Sigmoid colon (tissue), 7 donors: Measurements from ENCODE around the gene OAS1. TPM values are rescaled to one million over a fixed set of nuclear protein-coding genes. Genes with fewer than 3 reads are reported as not detected.

ENCODE experiments used
- DNase-seq: peaks from one replicate; pipeline ENCODE4 v3.0.0-alpha.2; 2019
- H3K27ac ChIP-seq, 4 donors: fragments of 200-600 bp; sonication (generic); one replicate each; pipeline ENCODE4 v1.5.1; 2016 to 2019; ENCODE audit warnings: mild to moderate bottlenecking in 1 of 4
- H3K27me3 ChIP-seq, 3 donors: fragments of 200-600 bp; sonication (generic); one replicate each; pipeline ENCODE4 v1.5.1; 2019; ENCODE audit warnings: mild to moderate bottlenecking in 1 of 3
- H3K36me3 ChIP-seq, 4 donors: fragments of 200-600 bp; sonication (generic); one replicate each; pipeline ENCODE4 v1.5.1; 2016 to 2019
- H3K4me1 ChIP-seq, 4 donors: fragments of 200-600 bp; sonication (generic); one replicate each; pipeline ENCODE4 v1.5.1; 2017 to 2019
- H3K4me3 ChIP-seq, 4 donors: fragments of 200-600 bp; sonication (generic); one replicate each; pipeline ENCODE4 v1.5.1; 2017 to 2019; ENCODE audit warnings: mild to moderate bottlenecking in 2 of 4, moderate library complexity in 1 of 4
- H3K9me3 ChIP-seq, 4 donors: fragments of 200-600 bp in 3 of 4; sonication (generic) in 3 of 4; one replicate each; pipeline versions ENCODE4 v1.5.1 to v1.6.1; 2013 to 2019
- EP300 ChIP-seq, 4 donors: sonication (generic); formaldehyde crosslinking; IDR thresholded peaks; one replicate each; pipeline ENCODE4 v1.6.1; 2017; ENCODE audit warnings: antibody characterized with exemption in 4 of 4
- POLR2A ChIP-seq, 2 donors: fragments of 450-650 bp; IDR thresholded peaks; one replicate each; pipeline ENCODE4 v1.6.1; 2016; ENCODE audit warnings: antibody characterized with exemption in 2 of 2, mild to moderate bottlenecking in 2 of 2, moderate library complexity in 2 of 2
- POLR2AphosphoS5 ChIP-seq, 4 donors: sonication (generic); formaldehyde crosslinking; IDR thresholded peaks; one replicate each; pipeline ENCODE4 v1.6.1; 2017; ENCODE audit warnings: antibody characterized with exemption in 4 of 4
- WGBS, 2 donors: extraction: QIAGEN DNeasy Blood & Tissue Kit; methylation state at CpG; one replicate each; pipeline ENCODE4 v1.1.7; 2013; 5-methylcytosine and 5-hydroxymethylcytosine counted together
- intact Hi-C: fragments of 100-400 bp; cut with DNase I; formaldehyde crosslinking; loops from one replicate; pipeline ENCODE4 v1.15.1; 2023
- polyA plus RNA-seq, 3 donors: library from polyadenylated mRNA; stranded (reverse); fragments of 200-250 nt; gene quantifications; one replicate each; pipeline ENCODE4 v1.2.3, GENCODE V29; 2013
- total RNA-seq, 4 donors: library from RNA; depleted of rRNA; stranded (reverse); fragments of >200 nt; gene quantifications; one replicate each; pipeline ENCODE4 v1.1.0, GENCODE V29; 2016
- TF ChIP-seq, protein P1 (sequence below), 4 experiments: fragments of 450-650 bp in 3 of 4; fragments of 200-600 bp in 1 of 4; IDR thresholded peaks; one replicate each; pipeline ENCODE4 v1.5.1; 2016 to 2019; ENCODE audit warnings: antibody characterized with exemption in 4 of 4, mild to moderate bottlenecking in 3 of 4, moderate library complexity in 2 of 4
- donor health status: healthy with polysubstance abuse.
- donor health status: Bipolar disorder and iron deficiency.
- donor health status: healthy.

Gene OAS1
- total and polyA plus RNA-seq, 7 donors = 8.9 to 259 (median 18.5) TPM

DNA sequence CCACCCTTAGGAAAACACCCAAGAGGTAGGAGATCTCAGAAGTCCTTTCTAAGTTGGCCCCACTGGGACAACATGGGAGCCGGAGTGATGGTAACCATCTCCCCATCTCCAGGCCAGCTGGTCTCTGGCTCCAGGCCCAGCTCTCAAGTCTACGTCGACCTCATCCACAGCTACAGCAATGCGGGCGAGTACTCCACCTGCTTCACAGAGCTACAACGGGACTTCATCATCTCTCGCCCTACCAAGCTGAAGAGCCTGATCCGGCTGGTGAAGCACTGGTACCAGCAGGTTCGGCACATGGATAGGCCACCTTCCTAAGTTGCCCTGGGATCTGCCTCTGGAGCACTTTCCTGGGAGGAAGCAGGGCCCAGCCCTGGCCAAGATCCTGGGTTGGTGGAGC, 60.5 kb downstream of the OAS1 start:
- 95 to 96% methylated on average over 9 of the region's 9 CpGs for WGBS, 2 donors
- no peak for DNase-seq

DNA sequence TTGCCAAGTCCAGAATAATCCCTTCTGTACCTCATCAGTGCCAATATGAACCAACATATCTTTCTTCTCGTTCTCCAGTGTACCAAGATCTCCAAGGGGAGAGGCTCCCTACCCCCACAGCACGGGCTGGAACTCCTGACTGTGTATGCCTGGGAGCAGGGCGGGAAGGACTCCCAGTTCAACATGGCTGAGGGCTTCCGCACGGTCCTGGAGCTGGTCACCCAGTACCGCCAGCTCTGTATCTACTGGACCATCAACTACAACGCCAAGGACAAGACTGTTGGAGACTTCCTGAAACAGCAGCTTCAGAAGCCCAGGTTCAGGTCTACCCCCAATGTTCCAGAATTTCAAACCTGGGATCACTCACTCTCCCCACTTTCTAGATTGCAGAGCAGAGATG, 61.1 kb downstream of the OAS1 start:
- intact Hi-C loops = no loop called here

More for the DNA sequence above, 60.5 kb downstream of the OAS1 start:
- no peaks in the 10 kb centered on the region for H3K9me3 ChIP-seq
- H3K4me3 ChIP-seq = no peak overlapping the region
- no peak overlapping the region for H3K27ac ChIP-seq
- intact Hi-C loops = no loop called here
- no peaks in the 10 kb centered on the region for H3K4me1 ChIP-seq
- H3K36me3 ChIP-seq = peaks cover 0 to 50% (median 0%) of the 10 kb centered on the region in 4 donors
- TF ChIP-seq POLR2AphosphoS5 (IDR thresholded peaks at IDR 0.05) (no peak), EP300 (IDR thresholded peaks at IDR 0.05) (no peak), POLR2A (IDR thresholded peaks at IDR 0.05) (no peak)
- TF ChIP-seq, protein P1, sequence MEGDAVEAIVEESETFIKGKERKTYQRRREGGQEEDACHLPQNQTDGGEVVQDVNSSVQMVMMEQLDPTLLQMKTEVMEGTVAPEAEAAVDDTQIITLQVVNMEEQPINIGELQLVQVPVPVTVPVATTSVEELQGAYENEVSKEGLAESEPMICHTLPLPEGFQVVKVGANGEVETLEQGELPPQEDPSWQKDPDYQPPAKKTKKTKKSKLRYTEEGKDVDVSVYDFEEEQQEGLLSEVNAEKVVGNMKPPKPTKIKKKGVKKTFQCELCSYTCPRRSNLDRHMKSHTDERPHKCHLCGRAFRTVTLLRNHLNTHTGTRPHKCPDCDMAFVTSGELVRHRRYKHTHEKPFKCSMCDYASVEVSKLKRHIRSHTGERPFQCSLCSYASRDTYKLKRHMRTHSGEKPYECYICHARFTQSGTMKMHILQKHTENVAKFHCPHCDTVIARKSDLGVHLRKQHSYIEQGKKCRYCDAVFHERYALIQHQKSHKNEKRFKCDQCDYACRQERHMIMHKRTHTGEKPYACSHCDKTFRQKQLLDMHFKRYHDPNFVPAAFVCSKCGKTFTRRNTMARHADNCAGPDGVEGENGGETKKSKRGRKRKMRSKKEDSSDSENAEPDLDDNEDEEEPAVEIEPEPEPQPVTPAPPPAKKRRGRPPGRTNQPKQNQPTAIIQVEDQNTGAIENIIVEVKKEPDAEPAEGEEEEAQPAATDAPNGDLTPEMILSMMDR (IDR thresholded peaks at IDR 0.05) = no peak
- no peaks in the 10 kb centered on the region for H3K27me3 ChIP-seq

More for the DNA sequence above, 61.1 kb downstream of the OAS1 start:
- H3K4me3 ChIP-seq = no peak overlapping the region
- DNase-seq = no peak
- no peaks in the 10 kb centered on the region for H3K27me3 ChIP-seq
- H3K9me3 ChIP-seq = no peaks in the 10 kb centered on the region
- TF ChIP-seq, protein P1 (IDR thresholded peaks at IDR 0.05) = no peak
- no peak for TF ChIP-seq EP300 (IDR thresholded peaks at IDR 0.05)
- no peak for TF ChIP-seq POLR2AphosphoS5 (IDR thresholded peaks at IDR 0.05)
- TF ChIP-seq POLR2A (IDR thresholded peaks at IDR 0.05) = no peak
- WGBS, 2 donors = 96% methylated on average over 7 of the region's 7 CpGs
- H3K27ac ChIP-seq = no peak overlapping the region
- H3K36me3 ChIP-seq = peaks cover 0 to 44% (median 0%) of the 10 kb centered on the region in 4 donors
- H3K4me1 ChIP-seq = no peaks in the 10 kb centered on the region

Other genes with a start within 250 kb of the OAS1 start
- under 1 TPM in 3 of 4 donors, not detected in 1; 0.14 to 0.71 (median 0.28) TPM for gene RPH3A, start 115.2 kb upstream of the OAS1 start, total RNA-seq
- under 1 TPM in 1 of 3 donors, not detected in 2; 0.17 TPM for gene RPH3A, start 115.2 kb upstream of the OAS1 start, polyA plus RNA-seq
- 1 to 10 TPM; 1.8 to 8.9 (median 6.0) TPM for gene OAS3, start 31.5 kb downstream of the OAS1 start, total RNA-seq
- gene OAS3, start 31.5 kb downstream of the OAS1 start, polyA plus RNA-seq = 10 to 100 TPM in 2 of 3 donors, 1 to 10 TPM in 1; 5.4 to 37.0 (median 10.6) TPM
- gene OAS2, start 71.6 kb downstream of the OAS1 start, total RNA-seq = 1 to 10 TPM; 2.0 to 5.7 (median 2.9) TPM
- 10 to 100 TPM in 1 of 3 donors, 1 to 10 TPM in 2; 3.9 to 28.8 (median 6.0) TPM for gene OAS2, start 71.6 kb downstream of the OAS1 start, polyA plus RNA-seq
- gene DTX1, start 149.8 kb downstream of the OAS1 start, total RNA-seq = 1 to 10 TPM; 2.8 to 8.0 (median 3.4) TPM
- gene DTX1, start 149.8 kb downstream of the OAS1 start, polyA plus RNA-seq = 10 to 100 TPM in 1 of 3 donors, 1 to 10 TPM in 2; 1.2 to 15.8 (median 3.0) TPM
- under 1 TPM in 2 of 4 donors, not detected in 2; under 0.01 to 0.28 TPM for gene RASAL1, start 228.8 kb downstream of the OAS1 start, total RNA-seq
- gene RASAL1, start 228.8 kb downstream of the OAS1 start, polyA plus RNA-seq = 10 to 100 TPM in 1 of 3 donors, 1 to 10 TPM in 2; 3.0 to 10.5 (median 5.1) TPM
- not detected for gene CFAP73, start 242.8 kb downstream of the OAS1 start, total RNA-seq
- gene CFAP73, start 242.8 kb downstream of the OAS1 start, polyA plus RNA-seq = under 1 TPM; 0.42 to 0.60 (median 0.46) TPM